ENCODE results near the gene TTC27. TPM values are rescaled to one million over a fixed set of nuclear protein-coding genes. Genes with fewer than 3 reads are reported as not detected.

Gene TTC27
- total RNA-seq, 1 donor from 2014 or later, result 29.0 TPM

GRCh38 chr2:32758232-32758631 lies 130.4 kb downstream of the TTC27 start:
- DNase-seq, result no peak

DNA sequence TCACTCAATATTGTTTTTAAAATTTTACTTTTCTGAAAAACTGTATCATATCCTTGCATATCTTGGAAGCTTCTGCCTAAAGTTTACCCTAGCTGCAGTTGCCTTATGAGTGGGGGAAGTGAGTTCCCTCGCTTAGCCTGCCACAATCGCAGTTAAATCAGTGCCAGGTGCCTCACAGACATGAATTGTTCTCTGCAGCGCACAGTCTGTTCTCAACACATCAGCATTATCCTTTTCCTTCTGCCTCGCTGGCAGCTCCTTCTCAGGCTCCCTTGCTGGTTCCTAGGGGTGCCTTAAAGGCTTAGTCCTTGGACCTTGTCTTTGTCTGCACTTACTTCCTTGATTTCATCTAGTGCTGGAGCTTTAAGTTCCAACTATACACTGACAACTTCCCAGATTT lies 132.8 kb downstream of the TTC27 start:
- no peak for DNase-seq

DNA sequence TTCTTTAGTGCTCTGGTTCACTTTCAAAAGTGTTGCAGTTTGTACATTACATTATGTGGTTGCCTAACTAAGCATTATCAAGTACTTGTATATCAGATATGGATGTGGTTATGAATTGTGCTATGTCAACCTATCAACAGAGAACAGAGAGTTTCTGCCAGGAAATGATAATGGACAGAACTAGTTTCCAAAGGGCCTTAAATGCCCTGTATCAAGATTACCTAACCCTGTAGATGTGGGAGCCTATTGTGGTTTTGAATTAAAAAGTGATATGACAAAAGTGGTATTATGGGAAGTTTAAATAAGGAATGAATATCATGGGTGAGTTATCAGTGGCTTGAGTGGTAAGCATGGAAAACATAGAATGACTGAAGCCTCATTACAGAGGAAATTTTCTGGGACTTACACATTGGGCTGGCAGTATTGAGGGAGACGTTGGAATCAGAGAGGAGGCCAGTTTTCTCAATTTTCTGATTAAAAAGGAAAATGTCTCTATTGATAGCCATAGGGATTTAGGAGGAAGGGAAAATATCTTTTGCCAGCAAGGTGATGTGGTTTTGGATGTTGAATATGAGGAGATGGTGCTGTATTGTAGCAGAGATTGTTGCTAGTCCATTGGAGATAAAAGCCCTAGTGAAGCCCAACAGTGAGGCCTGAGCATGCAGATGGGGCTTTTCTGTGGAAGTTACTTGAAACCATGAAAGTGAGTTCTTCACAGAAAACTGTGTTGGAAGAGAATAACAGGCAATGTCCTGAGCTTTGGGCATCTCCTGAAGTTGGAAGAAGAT lies 140.7 kb downstream of the TTC27 start:
- no peak for DNase-seq

DNA sequence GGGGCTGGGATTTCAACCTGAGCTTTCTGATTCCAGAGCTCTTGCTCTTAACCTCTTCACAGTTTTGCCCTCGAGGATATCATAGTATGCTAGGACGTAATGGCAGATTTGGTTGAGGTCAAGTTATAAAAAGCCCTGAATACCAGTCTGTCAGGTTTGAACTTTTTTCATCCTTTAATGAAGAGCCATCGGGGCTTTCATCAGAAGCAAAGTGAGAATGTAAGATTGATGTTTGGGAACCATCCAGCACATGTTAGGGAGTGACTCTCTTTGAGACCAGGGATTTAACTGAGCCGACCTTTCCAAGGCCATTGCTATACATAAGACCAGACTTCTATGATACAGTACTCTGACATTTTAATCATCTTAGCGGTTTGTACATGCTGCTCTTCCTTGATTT lies 142.5 kb downstream of the TTC27 start:
- no peak for DNase-seq

DNA sequence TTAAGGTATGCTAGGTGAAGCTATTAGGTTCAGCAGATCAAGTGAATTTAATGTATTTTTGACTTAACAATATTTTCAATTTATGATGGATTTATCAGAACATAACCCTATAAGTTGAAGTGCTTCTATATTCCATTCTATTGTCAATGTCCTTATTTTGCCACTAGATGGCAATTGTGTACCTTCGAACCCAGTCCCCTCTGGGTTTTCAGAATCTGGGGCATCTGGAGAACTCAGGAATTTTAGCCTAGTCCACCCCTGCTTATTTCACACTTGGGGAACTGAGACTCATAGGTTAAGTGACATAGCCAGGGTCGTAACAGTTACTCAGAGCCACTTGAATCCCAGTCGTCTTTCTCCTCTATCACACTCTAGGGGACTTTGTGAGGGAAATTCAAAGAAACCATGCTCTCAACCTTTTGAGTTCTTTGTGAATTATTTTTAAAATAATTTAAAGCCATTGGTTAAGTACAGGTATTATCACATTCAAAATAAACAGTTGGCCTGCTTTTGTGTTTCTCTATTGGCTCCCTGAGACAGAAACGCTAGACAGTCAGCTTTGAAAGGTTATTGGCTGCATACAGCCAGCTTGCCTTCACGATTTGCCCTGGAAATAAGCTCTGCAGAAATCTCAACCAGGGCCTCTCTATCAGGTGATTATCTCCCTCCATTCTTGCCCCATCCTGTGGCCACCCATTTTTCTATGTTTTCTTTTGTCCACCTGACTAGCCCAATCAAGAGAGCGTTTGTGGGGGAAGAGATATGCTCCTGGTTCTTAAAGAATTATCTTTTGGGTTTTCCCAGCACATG lies 145.0 kb downstream of the TTC27 start:
- peak; percentile 5 for DNase-seq

DNA sequence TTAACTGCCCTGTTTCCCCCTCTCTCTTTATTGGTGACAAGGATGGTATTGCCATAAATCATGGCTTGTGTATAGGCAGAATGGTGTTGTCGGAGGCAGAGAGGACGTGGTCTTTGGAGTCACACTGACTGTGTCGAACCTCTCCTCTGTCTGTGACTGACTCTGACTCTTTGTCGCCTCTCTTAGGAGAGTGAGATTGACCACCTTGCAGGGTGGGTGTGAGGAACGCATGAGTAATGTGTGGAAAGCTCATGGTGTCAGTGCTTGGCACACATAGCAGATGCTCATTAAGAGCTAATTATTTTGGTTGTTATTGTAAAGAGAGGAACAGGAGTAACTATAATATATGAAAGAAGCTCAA lies 145.6 kb downstream of the TTC27 start:
- DNase-seq, result no peak

GRCh38 chr2:32775954-32776353 lies 148.1 kb downstream of the TTC27 start:
- no peak for DNase-seq

DNA sequence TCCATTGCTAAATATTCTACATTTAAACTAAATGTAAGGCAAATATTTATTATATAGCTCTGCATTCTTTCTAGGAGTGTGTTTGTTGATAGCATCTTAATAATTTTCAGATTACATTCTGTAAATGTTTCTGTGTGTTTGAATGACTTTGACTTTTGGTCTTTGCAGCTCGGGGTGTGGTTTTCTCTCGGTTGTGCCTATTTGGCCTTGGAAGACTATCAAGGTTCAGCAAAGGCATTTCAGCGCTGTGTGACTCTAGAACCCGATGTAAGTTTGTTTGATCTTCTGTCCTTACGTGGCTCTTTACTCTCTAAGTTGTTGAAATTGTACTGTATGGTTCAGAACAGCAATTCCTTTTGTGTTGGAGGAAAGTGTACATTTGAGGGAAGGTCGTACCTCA lies 149.9 kb downstream of the TTC27 start:
- DNase-seq, result no peak

DNA sequence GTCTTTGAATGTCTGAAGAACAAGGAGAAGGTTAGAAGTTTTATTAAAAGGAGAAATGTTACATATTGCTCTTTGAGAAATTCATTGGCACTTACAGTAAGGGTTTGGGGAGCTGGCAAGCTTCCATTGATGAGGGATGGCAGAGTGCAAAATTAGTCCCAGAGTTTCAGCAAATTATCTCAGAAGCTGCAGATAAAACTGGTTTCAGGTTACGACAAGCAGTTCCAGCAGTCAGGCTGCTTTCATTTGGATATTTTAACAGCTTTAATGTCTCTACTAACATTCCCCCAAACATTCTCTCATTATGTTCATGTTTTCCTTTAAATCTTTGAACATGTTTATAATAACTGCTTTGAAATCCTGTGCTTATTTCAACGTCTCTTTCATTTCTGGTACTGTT lies 153.1 kb downstream of the TTC27 start:
- no peak for DNase-seq

- DNase-seq, result no peak
Observed at GRCh38 chr2:32783469-32783868, 155.6 kb downstream of the TTC27 start.

- no peak for DNase-seq
Observed at GRCh38 chr2:32783933-32784332, 156.1 kb downstream of the TTC27 start.

DNA sequence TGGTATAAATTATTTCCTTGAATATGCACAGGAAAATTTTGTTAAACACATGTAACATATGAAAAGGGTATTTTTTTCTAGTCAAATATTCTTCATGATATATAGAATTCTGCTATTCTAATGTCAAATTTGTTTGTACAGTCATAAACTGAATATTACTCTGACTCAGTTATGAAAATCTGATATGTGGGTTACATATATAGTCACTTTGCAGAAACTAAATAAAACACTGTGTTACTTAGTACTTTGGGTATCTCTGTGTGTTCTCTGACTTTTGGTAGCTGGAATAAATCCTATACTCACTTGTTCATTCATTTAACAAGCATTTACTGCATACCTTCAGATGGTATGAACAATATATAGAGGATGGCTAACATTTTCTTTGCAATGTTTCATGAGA lies 159.4 kb downstream of the TTC27 start:
- DNase-seq, result no peak

GRCh38 chr2:32788114-32788513 lies 160.3 kb downstream of the TTC27 start:
- no peak for DNase-seq

GRCh38 chr2:32792416-32792815 lies 164.6 kb downstream of the TTC27 start:
- no peak for DNase-seq

GRCh38 chr2:32798829-32799228 lies 171.0 kb downstream of the TTC27 start:
- DNase-seq, result no peak

GRCh38 chr2:32801741-32802140 lies 173.9 kb downstream of the TTC27 start:
- no peak for DNase-seq

GRCh38 chr2:32802877-32803276 lies 175.0 kb downstream of the TTC27 start:
- no peak for DNase-seq

GRCh38 chr2:32804205-32804604 lies 176.4 kb downstream of the TTC27 start:
- DNase-seq, result no peak

GRCh38 chr2:32805104-32806095 lies 177.6 kb downstream of the TTC27 start:
- DNase-seq, result no peak

DNA sequence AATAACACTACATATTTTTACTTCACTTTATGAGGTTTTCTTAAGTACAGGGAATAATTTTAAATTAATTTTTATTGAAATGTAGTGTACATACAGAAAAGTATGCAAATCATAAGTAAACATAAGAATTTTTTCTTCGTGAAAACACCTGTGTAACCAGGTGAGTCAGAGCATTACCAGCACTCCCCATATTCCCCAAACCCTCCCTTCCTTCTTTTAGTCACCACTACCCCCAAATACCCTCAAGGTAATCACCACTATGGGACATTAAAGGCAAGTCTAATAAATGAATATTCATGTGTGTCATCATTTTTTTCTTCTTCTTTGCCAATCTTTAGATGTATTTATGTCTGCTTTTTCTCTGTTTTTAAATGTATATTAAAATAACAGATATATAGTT lies 179.0 kb downstream of the TTC27 start:
- DNase-seq, result no peak

DNA sequence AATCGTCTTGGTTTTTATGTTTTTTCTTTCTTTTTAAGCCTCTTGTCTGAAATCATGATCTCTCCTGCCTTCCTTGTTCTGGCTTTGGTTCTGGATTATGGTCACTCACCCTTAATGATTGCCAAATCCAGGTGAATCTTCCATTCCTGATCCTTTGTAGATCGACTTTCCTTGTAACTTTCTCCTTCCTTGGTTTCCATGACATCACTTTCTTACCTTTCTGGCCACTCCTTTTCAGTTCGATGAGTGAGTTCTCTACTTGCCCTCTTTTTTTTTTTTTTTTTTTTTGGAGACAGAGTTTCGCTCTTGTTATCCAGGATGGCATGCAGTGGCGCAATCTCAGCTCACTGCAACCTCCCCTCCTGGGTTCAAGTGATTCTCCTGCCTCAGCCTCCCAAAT lies 179.8 kb downstream of the TTC27 start:
- no peak for DNase-seq

DNA sequence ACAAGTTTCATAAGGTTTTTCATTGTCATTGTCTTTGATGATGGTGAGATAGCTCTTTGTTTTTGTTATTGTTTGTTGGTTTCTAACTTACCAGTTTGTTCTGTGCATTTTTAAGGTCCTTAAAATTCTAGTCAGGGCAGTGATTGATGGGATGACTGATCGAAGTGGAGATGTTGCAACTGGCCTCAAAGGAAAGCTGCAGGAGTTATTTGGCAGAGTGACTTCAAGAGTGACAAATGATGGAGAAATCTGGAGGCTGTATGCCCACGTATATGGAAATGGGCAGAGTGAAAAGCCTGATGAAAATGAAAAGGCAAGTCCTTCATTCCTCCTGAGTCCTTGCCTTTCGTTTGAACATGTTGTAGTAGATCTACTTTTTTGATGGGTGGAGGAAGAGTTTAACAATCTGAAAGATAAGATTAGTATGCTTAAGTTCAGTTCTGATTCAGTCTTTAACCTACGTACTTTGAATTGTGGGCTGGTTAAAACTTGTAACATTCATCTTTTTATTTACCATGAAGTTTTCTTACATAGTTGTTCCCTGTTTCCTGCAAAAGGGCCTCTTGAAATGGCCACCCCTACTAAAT lies 183.2 kb downstream of the TTC27 start:
- no peak for DNase-seq

All from occipital lobe (tissue), 2 donors.